ENCODE data around the gene EPO.
"Not testable (repeated sequence)": the region's sequence is repeated elsewhere in the genome, so short reads cannot be mapped to it uniquely, and the experiment has no call there.

The EPO gene

GRCh38 chr7:100721505-100721812 is 1.2 kb downstream of the EPO start:
- Histone ChIP-seq H3K4me3 (ENCODE audit: low read depth in 1 of 5, low read length in 5 of 5) (no peak overlapping the region), H3K4me1 (ENCODE audit: control insufficient read depth in 5 of 5, insufficient read depth in 5 of 5, low read length in 5 of 5) (peaks cover 0 to 4% (median 0%) of the 10 kb centered on the region in 5 donors), H3K9me3 (ENCODE audit: control insufficient read depth in 5 of 5, low read length in 5 of 5) (peaks cover 0 to 5% (median 3%) of the 10 kb centered on the region in 5 donors), H3K27me3 (ENCODE audit: control insufficient read depth in 5 of 5, insufficient read depth in 4 of 5, low read length in 5 of 5) (peaks cover 19 to 36% (median 32%) of the 10 kb centered on the region in 5 donors), H3K27ac (ENCODE audit: low read depth, low read length) (no peak overlapping the region), H3K36me3 (ENCODE audit: control insufficient read depth in 5 of 5, insufficient read depth in 5 of 5, low read length in 5 of 5) (no peaks in the 10 kb centered on the region), H3K9ac (ENCODE audit: low read length in 5 of 5) (no peak overlapping the region)

GRCh38 chr7:100722480-100723212 is 2.4 kb downstream of the EPO start:
- Histone ChIP-seq H3K27ac (ENCODE audit: low read depth, low read length) (no peak overlapping the region), H3K9me3 (ENCODE audit: control insufficient read depth in 5 of 5, low read length in 5 of 5) (peaks cover 0 to 4% (median 3%) of the 10 kb centered on the region in 5 donors), H3K9ac (ENCODE audit: low read length in 5 of 5) (no peak overlapping the region), H3K36me3 (ENCODE audit: control insufficient read depth in 5 of 5, insufficient read depth in 5 of 5, low read length in 5 of 5) (no peaks in the 10 kb centered on the region), H3K27me3 (ENCODE audit: control insufficient read depth in 5 of 5, insufficient read depth in 4 of 5, low read length in 5 of 5) (peaks cover 19 to 36% (median 32%) of the 10 kb centered on the region in 5 donors), H3K4me3 (ENCODE audit: low read depth in 1 of 5, low read length in 5 of 5) (no peak overlapping the region), H3K4me1 (ENCODE audit: control insufficient read depth in 5 of 5, insufficient read depth in 5 of 5, low read length in 5 of 5) (peaks cover 0 to 4% (median 0%) of the 10 kb centered on the region in 5 donors)

- Histone ChIP-seq H3K27me3 (ENCODE audit: control insufficient read depth in 5 of 5, insufficient read depth in 4 of 5, low read length in 5 of 5) (peaks cover 19 to 40% (median 32%) of the 10 kb centered on the region in 5 donors), H3K9ac (ENCODE audit: low read length in 5 of 5) (no peak overlapping the region), H3K4me3 (ENCODE audit: low read depth in 1 of 5, low read length in 5 of 5) (no peak overlapping the region), H3K36me3 (ENCODE audit: control insufficient read depth in 5 of 5, insufficient read depth in 5 of 5, low read length in 5 of 5) (no peaks in the 10 kb centered on the region), H3K27ac (ENCODE audit: low read depth, low read length) (no peak overlapping the region), H3K9me3 (ENCODE audit: control insufficient read depth in 5 of 5, low read length in 5 of 5) (no peaks in the 10 kb centered on the region), H3K4me1 (ENCODE audit: control insufficient read depth in 5 of 5, insufficient read depth in 5 of 5, low read length in 5 of 5) (peaks cover 0 to 4% (median 0%) of the 10 kb centered on the region in 5 donors)
These were observed 3.5 kb downstream of the EPO start for GRCh38 chr7:100723732-100724275.

- H3K27ac ChIP-seq (ENCODE audit: low read depth, low read length); H3K9me3 ChIP-seq (ENCODE audit: control insufficient read depth in 5 of 5, low read length in 5 of 5); H3K9ac ChIP-seq (ENCODE audit: low read length in 5 of 5); H3K36me3 ChIP-seq (ENCODE audit: control insufficient read depth in 5 of 5, insufficient read depth in 5 of 5, low read length in 5 of 5); H3K4me3 ChIP-seq (ENCODE audit: low read depth in 1 of 5, low read length in 5 of 5); H3K4me1 ChIP-seq (ENCODE audit: control insufficient read depth in 5 of 5, insufficient read depth in 5 of 5, low read length in 5 of 5): not testable (repeated sequence)
- H3K27me3 ChIP-seq (ENCODE audit: control insufficient read depth in 5 of 5, insufficient read depth in 4 of 5, low read length in 5 of 5) = peaks cover 18 to 40% (median 32%) of the 10 kb centered on the region in 5 donors
These were observed 4.1 kb downstream of the EPO start for GRCh38 chr7:100724364-100724763.

- Histone ChIP-seq H3K4me3 (ENCODE audit: low read depth in 1 of 5, low read length in 5 of 5) (no peak overlapping the region), H3K27me3 (ENCODE audit: control insufficient read depth in 5 of 5, insufficient read depth in 4 of 5, low read length in 5 of 5) (peaks cover 5 to 15% (median 13%) of the 10 kb centered on the region in 5 donors), H3K9me3 (ENCODE audit: control insufficient read depth in 5 of 5, low read length in 5 of 5) (no peaks in the 10 kb centered on the region), H3K9ac (ENCODE audit: low read length in 5 of 5) (peak overlapping the region in 1 of 5 donors; percentile 19), H3K27ac (ENCODE audit: low read depth, low read length) (no peak overlapping the region), H3K36me3 (ENCODE audit: control insufficient read depth in 5 of 5, insufficient read depth in 5 of 5, low read length in 5 of 5) (no peaks in the 10 kb centered on the region), H3K4me1 (ENCODE audit: control insufficient read depth in 5 of 5, insufficient read depth in 5 of 5, low read length in 5 of 5) (peaks cover 0 to 3% (median 0%) of the 10 kb centered on the region in 5 donors)
These were observed 6.9 kb downstream of the EPO start for GRCh38 chr7:100726996-100727761.

GRCh38 chr7:100728196-100728595 is 7.9 kb downstream of the EPO start:
- H3K9me3 ChIP-seq (ENCODE audit: control insufficient read depth in 5 of 5, low read length in 5 of 5) = no peaks in the 10 kb centered on the region
- H3K4me1 ChIP-seq (ENCODE audit: control insufficient read depth in 5 of 5, insufficient read depth in 5 of 5, low read length in 5 of 5) = peaks cover 0 to 3% (median 0%) of the 10 kb centered on the region in 5 donors
- no peak overlapping the region for H3K9ac ChIP-seq (ENCODE audit: low read length in 5 of 5)
- H3K36me3 ChIP-seq (ENCODE audit: control insufficient read depth in 5 of 5, insufficient read depth in 5 of 5, low read length in 5 of 5) = no peaks in the 10 kb centered on the region
- H3K4me3 ChIP-seq (ENCODE audit: low read depth in 1 of 5, low read length in 5 of 5) = no peak overlapping the region
- H3K27ac ChIP-seq (ENCODE audit: low read depth, low read length) = no peak overlapping the region
- peaks cover 3 to 14% (median 6%) of the 10 kb centered on the region in 5 donors for H3K27me3 ChIP-seq (ENCODE audit: control insufficient read depth in 5 of 5, insufficient read depth in 4 of 5, low read length in 5 of 5)

GRCh38 chr7:100730136-100730800 is 10.0 kb downstream of the EPO start:
- H3K4me1 ChIP-seq (ENCODE audit: control insufficient read depth in 5 of 5, insufficient read depth in 5 of 5, low read length in 5 of 5) = peaks cover 0 to under 1% (median 0%) of the 10 kb centered on the region in 5 donors
- no peaks in the 10 kb centered on the region for H3K9me3 ChIP-seq (ENCODE audit: control insufficient read depth in 5 of 5, low read length in 5 of 5)
- H3K27me3 ChIP-seq (ENCODE audit: control insufficient read depth in 5 of 5, insufficient read depth in 4 of 5, low read length in 5 of 5) = peaks cover 0 to 6% (median 5%) of the 10 kb centered on the region in 5 donors
- no peak overlapping the region for H3K27ac ChIP-seq (ENCODE audit: low read depth, low read length)
- H3K9ac ChIP-seq (ENCODE audit: low read length in 5 of 5) = no peak overlapping the region
- H3K4me3 ChIP-seq (ENCODE audit: low read depth in 1 of 5, low read length in 5 of 5) = no peak overlapping the region
- no peaks in the 10 kb centered on the region for H3K36me3 ChIP-seq (ENCODE audit: control insufficient read depth in 5 of 5, insufficient read depth in 5 of 5, low read length in 5 of 5)

GRCh38 chr7:100731937-100732636 is 11.8 kb downstream of the EPO start:
- Histone ChIP-seq H3K27me3 (ENCODE audit: control insufficient read depth in 5 of 5, insufficient read depth in 4 of 5, low read length in 5 of 5) (peaks cover 0 to 4% (median 3%) of the 10 kb centered on the region in 5 donors), H3K27ac (ENCODE audit: low read depth, low read length) (no peak overlapping the region), H3K4me1 (ENCODE audit: control insufficient read depth in 5 of 5, insufficient read depth in 5 of 5, low read length in 5 of 5) (no peaks in the 10 kb centered on the region), H3K9ac (ENCODE audit: low read length in 5 of 5) (no peak overlapping the region), H3K4me3 (ENCODE audit: low read depth in 1 of 5, low read length in 5 of 5) (no peak overlapping the region), H3K9me3 (ENCODE audit: control insufficient read depth in 5 of 5, low read length in 5 of 5) (no peaks in the 10 kb centered on the region), H3K36me3 (ENCODE audit: control insufficient read depth in 5 of 5, insufficient read depth in 5 of 5, low read length in 5 of 5) (no peaks in the 10 kb centered on the region)

GRCh38 chr7:100735730-100736129 is 15.5 kb downstream of the EPO start:
- Histone ChIP-seq H3K36me3 (ENCODE audit: control insufficient read depth in 5 of 5, insufficient read depth in 5 of 5, low read length in 5 of 5) (no peaks in the 10 kb centered on the region), H3K4me3 (ENCODE audit: low read depth in 1 of 5, low read length in 5 of 5) (no peak overlapping the region), H3K4me1 (ENCODE audit: control insufficient read depth in 5 of 5, insufficient read depth in 5 of 5, low read length in 5 of 5) (no peaks in the 10 kb centered on the region), H3K9me3 (ENCODE audit: control insufficient read depth in 5 of 5, low read length in 5 of 5) (no peaks in the 10 kb centered on the region), H3K27me3 (ENCODE audit: control insufficient read depth in 5 of 5, insufficient read depth in 4 of 5, low read length in 5 of 5) (no peaks in the 10 kb centered on the region), H3K9ac (ENCODE audit: low read length in 5 of 5) (no peak overlapping the region), H3K27ac (ENCODE audit: low read depth, low read length) (no peak overlapping the region)

Measured in subcutaneous abdominal adipose tissue (tissue), 5 donors.